Fibroblast of lung (primary cell): ENCODE results near the gene RFFL. TPM values are rescaled to one million over a fixed set of nuclear protein-coding genes. Genes with fewer than 3 reads are reported as not detected.

Source experiments
- DNase-seq, 2 donors: peaks; one replicate each; pipeline versions ENCODE4 v3.0.0 to v3.0.0-alpha.2; 2010; ENCODE audit warnings: low read depth in 2 of 2
- H2AFZ ChIP-seq: 2 replicates; pipeline ENCODE4 v1.5.1; 2012; ENCODE audit warnings: low read length, control low read depth, inconsistent platforms
- H3K27ac ChIP-seq: 2 replicates; pipeline ENCODE4 v1.5.1; 2011; ENCODE audit warnings: low read length, control low read depth; ENCODE audit not compliant: insufficient read depth
- H3K27me3 ChIP-seq: 2 replicates; pipeline ENCODE4 v1.5.1; 2011; ENCODE audit warnings: mild to moderate bottlenecking, low read length; ENCODE audit not compliant: control insufficient read depth, insufficient read depth
- H3K36me3 ChIP-seq: 2 replicates; pipeline ENCODE4 v1.5.1; 2011; ENCODE audit warnings: low read length; ENCODE audit not compliant: control insufficient read depth, insufficient read depth
- H3K4me1 ChIP-seq: 2 replicates; pipeline ENCODE4 v1.5.1; 2011; ENCODE audit warnings: low read length; ENCODE audit not compliant: control insufficient read depth, insufficient read depth; ENCODE audit errors: extremely low read depth
- H3K4me2 ChIP-seq: 2 replicates; pipeline ENCODE4 v1.5.1; 2011; ENCODE audit warnings: low read length, control low read depth; ENCODE audit not compliant: insufficient read depth; ENCODE audit errors: extremely low read depth
- H3K4me3 ChIP-seq, 4 experiments: fragments of 200-600 bp in 1 of 4; sonication (generic) in 1 of 4; replicated peaks in 1 of 4; 2 replicates each; pipeline ENCODE4 v1.5.1; 2011 to 2016; ENCODE audit warnings: low read length in 4 of 4, low read depth in 3 of 4, mild to moderate bottlenecking in 3 of 4, control low read depth in 2 of 4, inconsistent platforms in 1 of 4, mixed read lengths in 1 of 4; ENCODE audit not compliant: insufficient read depth in 1 of 4; ENCODE audit errors: control extremely low read depth in 1 of 4
- H3K79me2 ChIP-seq: 2 replicates; pipeline ENCODE4 v1.5.1; 2012; ENCODE audit warnings: mild to moderate bottlenecking, low read length, inconsistent platforms; ENCODE audit not compliant: control insufficient read depth, insufficient read depth
- H3K9ac ChIP-seq: 2 replicates; pipeline ENCODE4 v1.5.1; 2011; ENCODE audit warnings: mild to moderate bottlenecking, low read length, control low read depth; ENCODE audit not compliant: insufficient read depth
- H3K9me3 ChIP-seq: 2 replicates; pipeline ENCODE4 v1.5.1; 2012; ENCODE audit warnings: low read depth, low read length; ENCODE audit not compliant: control insufficient read depth, insufficient read depth
- H4K20me1 ChIP-seq: 2 replicates; pipeline ENCODE4 v1.5.1; 2011; ENCODE audit warnings: low read length; ENCODE audit not compliant: control insufficient read depth, insufficient read depth; ENCODE audit errors: extremely low read depth
- CTCF ChIP-seq, 2 donors: IDR thresholded peaks in 1 of 2; conservative IDR thresholded peaks in 1 of 2; 1 replicate in 1 of 2; 2 replicates in 1 of 2; pipeline ENCODE4 v1.5.1; 2011 to 2012; ENCODE audit warnings: low read length in 2 of 2, control low read depth in 1 of 2, inconsistent platforms in 1 of 2, low read depth in 1 of 2, mild to moderate bottlenecking in 1 of 2
- EZH2 ChIP-seq: IDR thresholded peaks from 2 replicates; pipeline ENCODE4 v1.5.1; 2012; ENCODE audit warnings: low read length, control low read depth, mild to moderate bottlenecking; ENCODE audit errors: missing control alignments
- polyA plus RNA-seq, 2 donors: library from polyadenylated mRNA; depleted of rRNA in 1 of 2; stranded (reverse) in 1 of 2; unstranded in 1 of 2; fragments of >200 nt; gene quantifications; 2 replicates each; pipeline ENCODE4 v1.2.1, GENCODE V29; 2011 to 2012; ENCODE audit warnings: missing spikeins in 1 of 2
- total RNA-seq: library from RNA; depleted of rRNA; stranded (reverse); fragments of >200 nt; gene quantifications from 2 replicates; pipeline ENCODE4 v1.2.1, GENCODE V29; 2014

RFFL gene
- total and polyA plus RNA-seq, 2 donors (not counting 1 experiment from before 2014, with no cell fraction given) = 10.1 to 15.9 TPM

GRCh38 chr17:35103271-35103670, 39.8 kb upstream of the RFFL start:
- H4K20me1 ChIP-seq = no peaks in the 10 kb centered on the region
- DNase-seq = no peak
- TF ChIP-seq EZH2 (no peak), CTCF (conservative IDR thresholded peaks at IDR 0.05 in 1 of 2, IDR thresholded peaks at IDR 0.05 in 1 of 2; ENCODE audit: low read depth in 1 of 2, low read length in 2 of 2) (no peak)

GRCh38 chr17:35101725-35102124, 38.2 kb upstream of the RFFL start:
- Histone ChIP-seq H3K4me2 (no peak overlapping the region), H3K9ac (no peak overlapping the region), H3K9me3 (no peaks in the 10 kb centered on the region), H3K4me3 (no peak overlapping the region), H3K79me2 (no peaks in the 10 kb centered on the region), H4K20me1 (no peaks in the 10 kb centered on the region), H3K4me1 (no peaks in the 10 kb centered on the region), H3K36me3 (peaks cover 3% of the 10 kb centered on the region), H3K27ac (no peak overlapping the region), H2AFZ (no peak overlapping the region), H3K27me3 (no peaks in the 10 kb centered on the region)
- no peak for DNase-seq
- TF ChIP-seq CTCF (conservative IDR thresholded peaks at IDR 0.05 in 1 of 2, IDR thresholded peaks at IDR 0.05 in 1 of 2; ENCODE audit: low read depth in 1 of 2, low read length in 2 of 2) (no peak), EZH2 (no peak)

More at GRCh38 chr17:35103271-35103670, 39.8 kb upstream of the RFFL start:
- Histone ChIP-seq H3K79me2 (no peaks in the 10 kb centered on the region), H3K4me1 (no peaks in the 10 kb centered on the region), H3K4me3 (no peak overlapping the region), H3K9me3 (no peaks in the 10 kb centered on the region), H3K9ac (no peak overlapping the region), H2AFZ (no peak overlapping the region), H3K27me3 (no peaks in the 10 kb centered on the region), H3K36me3 (no peaks in the 10 kb centered on the region), H3K4me2 (no peak overlapping the region), H3K27ac (no peak overlapping the region)

- no peak overlapping the region for H3K27ac ChIP-seq
- H3K36me3 ChIP-seq = peaks cover 3% of the 10 kb centered on the region
- H3K4me2 ChIP-seq = no peak overlapping the region
- H4K20me1 ChIP-seq = no peaks in the 10 kb centered on the region
- H3K4me3 ChIP-seq = no peak overlapping the region
- H3K27me3 ChIP-seq = no peaks in the 10 kb centered on the region
- H3K4me1 ChIP-seq = no peaks in the 10 kb centered on the region
- TF ChIP-seq CTCF (conservative IDR thresholded peaks at IDR 0.05 in 1 of 2, IDR thresholded peaks at IDR 0.05 in 1 of 2; ENCODE audit: low read depth in 1 of 2, low read length in 2 of 2) (no peak), EZH2 (no peak)
- no peak overlapping the region for H3K9ac ChIP-seq
- H3K79me2 ChIP-seq = no peaks in the 10 kb centered on the region
- H2AFZ ChIP-seq = no peak overlapping the region
- no peaks in the 10 kb centered on the region for H3K9me3 ChIP-seq
- DNase-seq = no peak
Observed at GRCh38 chr17:35101036-35101435, 37.5 kb upstream of the RFFL start.
